HepG2 (cell line): ENCODE results near the gene STON1. TPM values are rescaled to one million over a fixed set of nuclear protein-coding genes. Genes with fewer than 3 reads are reported as not detected.

Experiments used
- ATAC-seq: fragments of 200-7000 bp; cut with Tn5 transposase; 3 replicates; pipeline ENCODE4 v1.9.1; 2020; ENCODE audit warnings: mild to moderate bottlenecking, moderate library complexity
- BruUV-seq: library from RNA; stranded (reverse); fragments of 400-500 nt; replicated peaks from 2 replicates; lab custom pipeline; 2021; lab: Mats Ljungman, UMichigan
- CTCF ChIA-PET: fragments of 300-600 bp; formaldehyde crosslinking; extraction: SDS; loops from one replicate; lab custom pipeline; 2021; ENCODE audit warnings: low total read pairs, inconsistent platforms, low intra/inter-chr PET ratio; lab: Yijun Ruan, JAX
- POLR2A ChIA-PET: fragments of 350-600 bp; sonication (Branson Sonifier 250); formaldehyde crosslinking; loops from one replicate; lab custom pipeline; 2020; ENCODE audit warnings: antibody characterized with exemption, inconsistent platforms; lab: Yijun Ruan, JAX
- DNase-seq: peaks from one replicate; pipeline ENCODE4 v3.0.0-alpha.2; 2015; ENCODE audit warnings: low spot score
- FAIRE-seq: peaks from 3 replicates; lab custom pipeline; 2011; peaks lifted over from hg19 to GRCh38; lab: Jason Lieb, UNC
- H2AFZ ChIP-seq: one replicate; pipeline ENCODE4 v1.6.1; 2011; ENCODE audit warnings: low read length, inconsistent platforms
- H3K27ac ChIP-seq: fragments of 300-600 bp; 3 replicates; pipeline ENCODE4 v1.8.0; 2011; ENCODE audit warnings: mixed run types, mild to moderate bottlenecking, mixed read lengths, low read length, inconsistent platforms; ENCODE audit not compliant: insufficient read depth; ENCODE audit errors: extremely low read length
- H3K27me3 ChIP-seq, 2 experiments: fragments of 200-600 bp in 1 of 2; 2 replicates in 1 of 2; 3 replicates in 1 of 2; pipeline versions ENCODE4 v1.6.0 to v1.8.0; 2011; ENCODE audit warnings: low read length in 2 of 2, mild to moderate bottlenecking in 2 of 2, moderate library complexity in 2 of 2, inconsistent platforms in 1 of 2; ENCODE audit not compliant: insufficient read depth in 2 of 2, control insufficient read depth in 1 of 2
- H3K36me3 ChIP-seq, 2 experiments: fragments of 200-600 bp in 1 of 2; replicated peaks in 1 of 2; 2 replicates in 1 of 2; 3 replicates in 1 of 2; pipeline versions ENCODE4 v1.5.1 to v1.8.0; 2011; ENCODE audit warnings: low read length in 2 of 2, inconsistent platforms in 1 of 2; ENCODE audit not compliant: insufficient read depth in 2 of 2, control insufficient read depth in 1 of 2
- H3K4me1 ChIP-seq: 2 replicates; pipeline ENCODE4 v1.5.1; 2012; ENCODE audit warnings: low read length, inconsistent platforms; ENCODE audit not compliant: insufficient read depth
- H3K4me2 ChIP-seq: 2 replicates; pipeline ENCODE4 v1.6.0; 2011; ENCODE audit warnings: low read depth, low read length, inconsistent platforms
- H3K4me3 ChIP-seq, 3 experiments: fragments of 200-600 bp in 1 of 3; sonication (generic), shearing (Covaris generic) in 1 of 3; replicated peaks in 1 of 3; 2 replicates each; pipeline ENCODE4 v1.5.1; 2011 to 2016; ENCODE audit warnings: low read length in 3 of 3, inconsistent platforms in 2 of 3, low read depth in 2 of 3, mild to moderate bottlenecking in 2 of 3, control low read depth in 1 of 3, mixed read lengths in 1 of 3; ENCODE audit not compliant: insufficient read depth in 1 of 3
- H3K79me2 ChIP-seq: one replicate; pipeline ENCODE4 v1.6.1; 2011; ENCODE audit warnings: low read length, inconsistent platforms; ENCODE audit not compliant: insufficient read depth
- H3K9ac ChIP-seq: 2 replicates; pipeline ENCODE4 v1.6.0; 2011; ENCODE audit warnings: mild to moderate bottlenecking, low read depth, low read length, inconsistent platforms; ENCODE audit not compliant: insufficient read depth
- H3K9me3 ChIP-seq: 2 replicates; pipeline ENCODE4 v1.5.1; 2012; ENCODE audit warnings: mild to moderate bottlenecking, low read length
- H4K20me1 ChIP-seq: 2 replicates; pipeline ENCODE4 v1.6.0; 2011; ENCODE audit warnings: inconsistent platforms, mild to moderate bottlenecking, low read length, moderate library complexity; ENCODE audit not compliant: insufficient read depth
- BATF2 ChIP-seq: sonication (generic); formaldehyde crosslinking; IDR thresholded peaks from 2 replicates; pipeline ENCODE4 v1.8.0; 2022; ENCODE audit warnings: mild to moderate bottlenecking, missing genetic modification reagents, moderate library complexity
- BHLHE40 ChIP-seq: IDR thresholded peaks from 2 replicates; pipeline ENCODE4 v1.6.1; 2011; ENCODE audit warnings: low read length, improper control_type of control experiment
- NFYB ChIP-seq: sonication (generic); formaldehyde crosslinking; IDR thresholded peaks from 2 replicates; pipeline ENCODE4 v1.4.0; 2020; ENCODE audit warnings: missing genetic modification reagents
- SATB2 ChIP-seq: sonication (generic); formaldehyde crosslinking; IDR thresholded peaks from 2 replicates; pipeline ENCODE4 v1.5.0; 2020; ENCODE audit warnings: missing genetic modification reagents
- STAT6 ChIP-seq: sonication (generic); formaldehyde crosslinking; IDR thresholded peaks from 2 replicates; pipeline ENCODE4 v1.4.0; 2020; ENCODE audit warnings: missing genetic modification reagents, mild to moderate bottlenecking, borderline replicate concordance
- ZNF18 ChIP-seq: sonication (generic); formaldehyde crosslinking; IDR thresholded peaks from 2 replicates; pipeline ENCODE4 v1.8.0; 2022; ENCODE audit warnings: mild to moderate bottlenecking, missing genetic modification reagents; ENCODE audit not compliant: insufficient replicate concordance
- ZNF180 ChIP-seq: sonication (generic); formaldehyde crosslinking; IDR thresholded peaks from 2 replicates; pipeline ENCODE4 v1.4.0; 2020; ENCODE audit warnings: low read depth, missing genetic modification reagents, borderline replicate concordance
- ZNF276 ChIP-seq: sonication (generic); formaldehyde crosslinking; IDR thresholded peaks from 2 replicates; pipeline ENCODE4 v1.4.0; 2020; ENCODE audit warnings: mild to moderate bottlenecking, low read depth, missing genetic modification reagents
- ZNF331 ChIP-seq: sonication (generic); formaldehyde crosslinking; IDR thresholded peaks from 2 replicates; pipeline ENCODE4 v1.4.0; 2020; ENCODE audit warnings: missing genetic modification reagents
- ZNF430 ChIP-seq: sonication (generic); formaldehyde crosslinking; IDR thresholded peaks from 2 replicates; pipeline ENCODE4 v1.9.0; 2021; ENCODE audit warnings: mild to moderate bottlenecking, missing genetic modification reagents
- ZNF432 ChIP-seq: sonication (generic); formaldehyde crosslinking; IDR thresholded peaks from 2 replicates; pipeline ENCODE4 v1.5.0; 2020; ENCODE audit warnings: missing genetic modification reagents, mild to moderate bottlenecking, borderline replicate concordance
- ZNF556 ChIP-seq: sonication (generic); formaldehyde crosslinking; IDR thresholded peaks from 2 replicates; pipeline ENCODE4 v1.4.0; 2020; ENCODE audit warnings: mild to moderate bottlenecking, missing genetic modification reagents, borderline replicate concordance
- ZNF558 ChIP-seq: sonication (generic); formaldehyde crosslinking; IDR thresholded peaks from 2 replicates; pipeline ENCODE4 v1.9.0; 2022; ENCODE audit warnings: mild to moderate bottlenecking, missing genetic modification reagents, borderline replicate concordance
- ZNF713 ChIP-seq: sonication (generic); formaldehyde crosslinking; IDR thresholded peaks from 2 replicates; pipeline ENCODE4 v1.4.0; 2020; ENCODE audit warnings: mild to moderate bottlenecking, missing genetic modification reagents
- ZNF724P ChIP-seq: sonication (generic); formaldehyde crosslinking; IDR thresholded peaks from 2 replicates; pipeline ENCODE4 v1.8.0; 2022; ENCODE audit warnings: missing genetic modification reagents, borderline replicate concordance
- ZNF746 ChIP-seq: sonication (generic); formaldehyde crosslinking; IDR thresholded peaks from 2 replicates; pipeline ENCODE4 v1.8.0; 2022; ENCODE audit warnings: mild to moderate bottlenecking, missing genetic modification reagents
- ZNF75D ChIP-seq: sonication (generic); formaldehyde crosslinking; IDR thresholded peaks from 2 replicates; pipeline ENCODE4 v1.8.1; 2023; ENCODE audit warnings: missing genetic modification reagents, mild to moderate bottlenecking, borderline replicate concordance
- WGBS: methylation state at CpG from one replicate; pipeline ENCODE4 v1.1.6; 2017; ENCODE audit warnings: low lambda C conversion rate; 5-methylcytosine and 5-hydroxymethylcytosine counted together
- in situ Hi-C: cut with HindIII; loops from 2 replicates; pipeline ENCODE4 v1.10.0; 2017; ENCODE audit warnings: low pct_unique_long_range_greater_than_20kb; ENCODE audit not compliant: extremely low pct_ligation_motif_present
- intact Hi-C: fragments of 100-400 bp; cut with micrococcal nuclease; formaldehyde crosslinking; loops from one replicate; pipeline ENCODE4 v1.10.0; 2022; ENCODE audit not compliant: unreplicated experiment
- polyA plus RNA-seq, 8 experiments: library from polyadenylated mRNA; depleted of rRNA in 3 of 8; stranded (reverse) in 7 of 8; unstranded in 1 of 8; fragments of >200 nt; fragmentation: Illumina TruSeq in 4 of 8; extraction: Trizol in 4 of 8; gene quantifications; 2 replicates each; pipeline versions ENCODE4 v1.2.1 to v1.2.3, GENCODE V29; 2011 to 2016; ENCODE audit warnings: low read depth in 4 of 8, missing spikeins in 1 of 8, mixed read lengths in 1 of 8; ENCODE audit not compliant: insufficient read depth in 1 of 8
- total RNA-seq, 5 experiments: library from RNA; depleted of rRNA; stranded (reverse); fragments of >200 nt; fragmentation: Illumina TruSeq; extraction: Trizol; gene quantifications; 2 replicates each; pipeline ENCODE4 v1.2.3, GENCODE V29; 2016; ENCODE audit warnings: low read depth in 1 of 5

STON1 gene
- total and polyA plus RNA-seq, 2 of the 13 experiments (the other 11 are each of a cell fraction or from before 2014, with no cell fraction given): 0.09 to 0.28 TPM

GRCh38 chr2:48560546-48561209 is 30.7 kb downstream of the STON1 start:
- WGBS: 28% methylated on average over 5 of the region's 5 CpGs
- BruUV-seq: no TSS peak
- Histone ChIP-seq H3K9ac (no peak overlapping the region), H2AFZ (no peak overlapping the region), H3K9me3 (no peaks in the 10 kb centered on the region), H3K4me2 (no peak overlapping the region), H3K79me2 (no peaks in the 10 kb centered on the region), H3K36me3 (no peaks in the 10 kb centered on the region), H3K27me3 (no peaks in the 10 kb centered on the region), H3K27ac (no peak overlapping the region), H4K20me1 (no peaks in the 10 kb centered on the region), H3K4me1 (peaks cover 11% of the 10 kb centered on the region), H3K4me3 (no peak overlapping the region)
- ChIA-PET CTCF (no interaction called here), POLR2A (no interaction called here)
- intact Hi-C loops (no loop called here), in situ Hi-C loops (no loop called here)
- DNase-seq (no peak), FAIRE-seq (no peak), ATAC-seq (peak; percentile 81)
- TF ChIP-seq BHLHE40: no peak
- TF ChIP-seq ZNF713 (CRISPR knock-in tag): no peak
- no peak for TF ChIP-seq ZNF180 (CRISPR knock-in tag)
- TF ChIP-seq SATB2 (CRISPR knock-in tag): no peak
- TF ChIP-seq ZNF18 (CRISPR knock-in tag): no peak
- TF ChIP-seq ZNF331 (CRISPR knock-in tag): no peak
- TF ChIP-seq STAT6 (CRISPR knock-in tag): no peak
- no peak for TF ChIP-seq NFYB
- TF ChIP-seq ZNF432: no peak
- TF ChIP-seq BATF2 (CRISPR knock-in tag): no peak
- TF ChIP-seq ZNF724P (CRISPR knock-in tag): no peak
- no peak for TF ChIP-seq ZNF558 (CRISPR knock-in tag)
- TF ChIP-seq ZNF746 (CRISPR knock-in tag): no peak
- no peak for TF ChIP-seq ZNF276
- TF ChIP-seq ZNF430 (CRISPR knock-in tag): no peak
- no peak for TF ChIP-seq ZNF75D (CRISPR knock-in tag)
- TF ChIP-seq ZNF556 (CRISPR knock-in tag): no peak
